Ishikawa (cell line): ENCODE results near the gene RAB40C.

Source experiments
- CEBPB ChIP-seq: IDR thresholded peaks from 2 replicates; pipeline ENCODE4 v1.6.1; 2012
- CREB1 ChIP-seq: IDR thresholded peaks from 2 replicates; pipeline ENCODE4 v1.6.1; 2012; ENCODE audit warnings: low read depth
- EGR1 ChIP-seq: IDR thresholded peaks from 2 replicates; pipeline ENCODE4 v1.6.1; 2012
- EP300 ChIP-seq: IDR thresholded peaks from 2 replicates; pipeline ENCODE4 v1.6.1; 2012; ENCODE audit warnings: borderline replicate concordance
- FOXM1 ChIP-seq: IDR thresholded peaks from 2 replicates; pipeline ENCODE4 v1.6.1; 2012; ENCODE audit warnings: low read depth, borderline replicate concordance
- MAX ChIP-seq: IDR thresholded peaks from 2 replicates; pipeline ENCODE4 v1.6.1; 2012
- NFIC ChIP-seq: IDR thresholded peaks from 2 replicates; pipeline ENCODE4 v1.6.1; 2012
- RAD21 ChIP-seq: IDR thresholded peaks from 2 replicates; pipeline ENCODE4 v1.6.1; 2012; ENCODE audit warnings: low read depth
- REST ChIP-seq: IDR thresholded peaks from 2 replicates; pipeline ENCODE4 v1.6.1; 2012; ENCODE audit warnings: low read depth, mild to moderate bottlenecking
- TAF1 ChIP-seq: IDR thresholded peaks from 2 replicates; pipeline ENCODE4 v1.6.1; 2012; ENCODE audit warnings: low read depth, mild to moderate bottlenecking
- TCF12 ChIP-seq: IDR thresholded peaks from 2 replicates; pipeline ENCODE4 v1.6.1; 2012; ENCODE audit warnings: low read depth
- TEAD4 ChIP-seq: IDR thresholded peaks from 2 replicates; pipeline ENCODE4 v1.6.1; 2012
- USF1 ChIP-seq: IDR thresholded peaks from 2 replicates; pipeline ENCODE4 v1.6.1; 2012
- YY1 ChIP-seq: IDR thresholded peaks from 2 replicates; pipeline ENCODE4 v1.6.1; 2012; ENCODE audit warnings: low read depth
- ZBTB7A ChIP-seq: IDR thresholded peaks from 2 replicates; pipeline ENCODE4 v1.6.1; 2012; ENCODE audit warnings: low read depth

RAB40C gene

GRCh38 chr16:625977-626765, 36.3 kb downstream of the RAB40C start:
- TF ChIP-seq MAX (no peak), EGR1 (no peak)

GRCh38 chr16:626787-627453, 37.1 kb downstream of the RAB40C start:
- peak; percentile 7; the same call in 1 of the 2 replicates for TF ChIP-seq NFIC
- TF ChIP-seq REST: no peak
- TF ChIP-seq FOXM1: no peak
- TF ChIP-seq YY1: no peak
- no peak for TF ChIP-seq RAD21
- TF ChIP-seq TAF1: no peak
- peak; percentile 30; the same call in 1 of the 2 replicates for TF ChIP-seq EP300
- no peak for TF ChIP-seq ZBTB7A
- no peak for TF ChIP-seq USF1
- TF ChIP-seq EGR1: no peak
- TF ChIP-seq TCF12: peak; percentile 21; the same call in 1 of the 2 replicates
- TF ChIP-seq CREB1: no peak
- no peak for TF ChIP-seq CEBPB
- TF ChIP-seq MAX: no peak
- TF ChIP-seq TEAD4: 0 out of 2 replicates have a peak, but pooled peaks have one; percentile 7

GRCh38 chr16:627454-628239, 37.8 kb downstream of the RAB40C start:
- no peak for TF ChIP-seq CREB1
- no peak for TF ChIP-seq USF1
- TF ChIP-seq CEBPB: no peak
- TF ChIP-seq NFIC: peak; percentile 63
- peak; percentile 78 for TF ChIP-seq MAX
- TF ChIP-seq RAD21: no peak
- TF ChIP-seq TEAD4: no peak

GRCh38 chr16:628321-629061, 38.6 kb downstream of the RAB40C start:
- TF ChIP-seq USF1 (no peak), REST (no peak), NFIC (no peak), RAD21 (no peak), TAF1 (no peak), EP300 (no peak), FOXM1 (no peak), ZBTB7A (no peak), EGR1 (no peak), CEBPB (no peak), MAX (no peak), YY1 (no peak), TEAD4 (no peak), CREB1 (no peak), TCF12 (no peak)
